ENCODE data around the gene SCP2. TPM values are rescaled to one million over a fixed set of nuclear protein-coding genes. Genes with fewer than 3 reads are reported as not detected.

SCP2 gene
- total RNA-seq, 3 donors from 2014 or later = 228 to 272 (median 267) TPM

- ATAC-seq = no peak
- intact Hi-C loops (cut with DNase I, micrococcal nuclease) = no loop called here
- Histone ChIP-seq H3K9me3 (no peaks in the 10 kb centered on the region), H3K4me3 (no peak overlapping the region), H3K36me3 (ENCODE audit: low read depth) (no peaks in the 10 kb centered on the region), H3K4me1 (ENCODE audit: low read depth) (peaks cover 11% of the 10 kb centered on the region)
- no peak for TF ChIP-seq CTCF (IDR thresholded peaks at IDR 0.05)
- no peak for DNase-seq
Measured at GRCh38 chr1:53086491-53087070, 159.5 kb downstream of the SCP2 start.

DNA sequence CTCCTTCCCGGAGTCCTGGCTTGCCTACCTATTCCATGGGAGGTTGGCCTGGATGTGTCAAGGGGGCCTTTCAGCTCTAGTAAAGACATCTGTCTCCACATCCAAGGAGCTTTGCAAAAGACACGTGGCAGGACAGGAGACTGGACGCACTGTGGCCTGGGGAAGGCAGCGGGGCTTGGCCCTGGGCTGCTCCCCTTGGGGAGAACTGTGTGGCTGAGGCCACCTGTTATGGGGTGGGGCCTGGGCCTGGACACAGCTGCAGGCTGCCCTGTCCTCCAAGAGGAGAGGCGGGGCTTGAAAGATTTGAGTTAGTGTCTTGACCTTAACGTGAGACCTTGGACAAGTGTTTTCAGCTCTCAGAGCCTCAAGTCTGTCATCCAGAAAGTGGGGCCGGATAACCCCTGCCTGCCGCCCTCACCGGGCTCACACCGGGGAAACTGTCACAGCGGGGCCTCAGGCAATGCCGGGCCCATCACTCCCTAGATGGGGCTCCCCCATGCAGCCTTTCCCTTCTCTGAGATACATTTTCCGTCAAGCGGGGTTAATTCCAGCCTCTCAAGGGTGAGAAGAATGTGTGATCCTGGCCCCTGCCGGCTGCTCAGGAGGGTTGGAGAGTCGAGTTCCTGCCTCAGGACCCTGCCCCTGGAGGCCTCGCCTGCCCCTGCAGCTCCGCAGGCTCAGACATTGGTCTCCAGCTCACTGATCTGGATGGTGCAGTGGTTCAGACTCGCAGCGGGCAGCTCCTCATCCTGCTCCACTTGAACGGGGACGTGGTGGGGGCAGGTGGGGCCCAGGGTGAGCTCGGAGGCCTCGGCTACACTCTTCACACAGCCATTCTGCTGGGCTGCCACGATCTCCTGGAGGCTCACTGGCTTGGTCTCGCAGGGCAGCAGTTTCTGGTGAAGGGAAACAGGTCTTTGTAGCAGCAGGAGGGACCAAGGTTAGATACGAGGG lies 160.5 kb downstream of the SCP2 start:
- DNase-seq (no peak), ATAC-seq (no peak)
- Histone ChIP-seq H3K4me1 (ENCODE audit: low read depth) (peaks cover 11% of the 10 kb centered on the region), H3K4me3 (no peak overlapping the region), H3K9me3 (no peaks in the 10 kb centered on the region), H3K36me3 (ENCODE audit: low read depth) (no peaks in the 10 kb centered on the region)
- intact Hi-C loops (cut with DNase I, micrococcal nuclease) = no loop called here
- no peak for TF ChIP-seq CTCF (IDR thresholded peaks at IDR 0.05)

GRCh38 chr1:53088616-53089300 lies 161.7 kb downstream of the SCP2 start:
- no peak for DNase-seq
- intact Hi-C loops (cut with DNase I, micrococcal nuclease) = no loop called here
- TF ChIP-seq CTCF (IDR thresholded peaks at IDR 0.05) = no peak
- no peak for ATAC-seq
- H3K4me3 ChIP-seq = no peak overlapping the region
- H3K9me3 ChIP-seq = no peaks in the 10 kb centered on the region
- peaks cover 11% of the 10 kb centered on the region for H3K4me1 ChIP-seq (ENCODE audit: low read depth)
- no peaks in the 10 kb centered on the region for H3K36me3 ChIP-seq (ENCODE audit: low read depth)

DNA sequence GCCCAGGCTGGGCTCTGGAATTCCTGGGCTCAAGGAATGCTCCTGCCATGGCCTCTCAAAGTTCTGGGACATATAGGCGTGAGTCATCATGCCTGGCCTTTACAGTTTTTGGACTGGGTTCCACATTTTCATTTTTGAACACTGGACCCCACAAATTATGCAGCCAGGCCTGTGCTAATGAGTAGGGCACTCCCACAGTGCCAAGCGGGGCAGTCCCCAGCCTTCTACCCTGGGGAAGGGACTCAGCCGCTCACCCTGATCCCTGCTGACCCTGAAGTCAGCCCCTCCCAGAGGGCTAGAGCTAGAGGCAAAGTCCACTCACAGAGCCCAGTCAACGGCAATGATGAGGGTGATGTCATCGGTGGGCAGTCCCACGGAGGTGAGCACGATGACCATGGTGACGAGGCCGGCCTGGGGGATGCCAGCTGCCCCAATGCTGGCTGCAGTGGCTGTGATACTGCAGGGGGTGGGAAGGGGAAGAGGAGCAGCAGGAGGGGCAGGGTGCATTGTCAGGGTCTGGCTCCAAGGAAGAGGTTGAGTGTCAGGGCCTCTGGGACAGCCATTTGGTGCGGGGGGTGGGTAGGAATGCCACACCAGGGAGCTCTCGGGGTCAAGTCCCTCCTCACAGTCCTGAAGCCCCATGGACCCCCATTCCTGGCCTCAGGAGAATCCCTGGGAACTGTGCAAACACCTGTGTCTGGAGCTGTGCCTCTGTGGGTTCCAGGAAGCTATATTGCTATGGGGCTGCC lies 162.6 kb downstream of the SCP2 start:
- H3K36me3 ChIP-seq (ENCODE audit: low read depth) = no peaks in the 10 kb centered on the region
- intact Hi-C loops (cut with DNase I, micrococcal nuclease) = no loop called here
- H3K4me3 ChIP-seq = no peak overlapping the region
- DNase-seq (peak in 2 of 3 donors; percentile 57 to 61), ATAC-seq (peak; percentile 67)
- no peaks in the 10 kb centered on the region for H3K9me3 ChIP-seq
- peaks cover 11% of the 10 kb centered on the region for H3K4me1 ChIP-seq (ENCODE audit: low read depth)
- TF ChIP-seq CTCF (IDR thresholded peaks at IDR 0.05) = no peak
